ENCODE measurements around the gene PRKRIP1. TPM values are rescaled to one million over a fixed set of nuclear protein-coding genes. Genes with fewer than 3 reads are reported as not detected.

Gene PRKRIP1
- total RNA-seq, 1 experiment from 2014 or later, result 24.9 TPM

DNA sequence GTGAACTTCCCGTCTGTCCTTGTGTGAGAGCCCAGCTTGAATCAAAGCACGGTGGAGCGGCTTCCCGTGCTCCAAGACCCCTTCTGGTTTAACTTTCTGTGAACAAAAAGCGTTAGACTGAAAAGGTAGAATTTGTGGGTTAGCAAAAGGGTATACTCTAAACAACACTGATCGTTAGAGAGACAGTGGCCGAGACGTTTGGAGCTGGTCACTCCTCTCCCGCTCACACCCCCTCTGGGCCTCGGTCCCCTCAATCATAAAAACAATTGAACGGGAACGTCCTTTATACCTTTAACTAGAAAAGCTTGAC lies 502 bp downstream of the PRKRIP1 start:
- Histone ChIP-seq H3K4me1 (ENCODE audit: insufficient read depth, low read length, poor library complexity, severe bottlenecking) (peaks cover 11% of the 10 kb centered on the region), H3K27ac (ENCODE audit: low read depth, low read length, poor library complexity, severe bottlenecking) (peak overlapping the region; percentile 95), H3K4me3 (ENCODE audit: low read depth, low read length, poor library complexity, severe bottlenecking) (peak overlapping the region; percentile 94), H3K36me3 (ENCODE audit: insufficient read depth, low read length, poor library complexity, severe bottlenecking) (peaks cover 28% of the 10 kb centered on the region), H3K9me3 (ENCODE audit: low read depth, low read length, poor library complexity, severe bottlenecking) (no peaks in the 10 kb centered on the region), H3K27me3 (replicated peaks; ENCODE audit: insufficient read depth, low read depth, low read length, poor library complexity) (no peaks in the 10 kb centered on the region)
- TF ChIP-seq EZH2 (IDR thresholded peaks at IDR 0.05; ENCODE audit: borderline replicate concordance, low read depth, low read length, poor library complexity, severe bottlenecking), result no peak
- TF ChIP-seq, protein P1, sequence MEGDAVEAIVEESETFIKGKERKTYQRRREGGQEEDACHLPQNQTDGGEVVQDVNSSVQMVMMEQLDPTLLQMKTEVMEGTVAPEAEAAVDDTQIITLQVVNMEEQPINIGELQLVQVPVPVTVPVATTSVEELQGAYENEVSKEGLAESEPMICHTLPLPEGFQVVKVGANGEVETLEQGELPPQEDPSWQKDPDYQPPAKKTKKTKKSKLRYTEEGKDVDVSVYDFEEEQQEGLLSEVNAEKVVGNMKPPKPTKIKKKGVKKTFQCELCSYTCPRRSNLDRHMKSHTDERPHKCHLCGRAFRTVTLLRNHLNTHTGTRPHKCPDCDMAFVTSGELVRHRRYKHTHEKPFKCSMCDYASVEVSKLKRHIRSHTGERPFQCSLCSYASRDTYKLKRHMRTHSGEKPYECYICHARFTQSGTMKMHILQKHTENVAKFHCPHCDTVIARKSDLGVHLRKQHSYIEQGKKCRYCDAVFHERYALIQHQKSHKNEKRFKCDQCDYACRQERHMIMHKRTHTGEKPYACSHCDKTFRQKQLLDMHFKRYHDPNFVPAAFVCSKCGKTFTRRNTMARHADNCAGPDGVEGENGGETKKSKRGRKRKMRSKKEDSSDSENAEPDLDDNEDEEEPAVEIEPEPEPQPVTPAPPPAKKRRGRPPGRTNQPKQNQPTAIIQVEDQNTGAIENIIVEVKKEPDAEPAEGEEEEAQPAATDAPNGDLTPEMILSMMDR (conservative IDR thresholded peaks at IDR 0.05; ENCODE audit: low read depth, low read length), result no peak
- intact Hi-C loops (cut with micrococcal nuclease; ENCODE audit: unreplicated experiment), result no loop called here
- ChIA-PET CTCF (no interaction called here), POLR2A (ENCODE audit: low non-redundant PET) (interaction anchor here (0.5 to 1.2 kb wide), 2 partner anchors 17 to 47 kb away, joined by 4 to 19 read pairs; no protein-coding TSS in a partner anchor)
- BruUV-seq (replicated peaks), result TSS peak; percentile 40
- DNase-seq (ENCODE audit: low spot score), result no peak

DNA sequence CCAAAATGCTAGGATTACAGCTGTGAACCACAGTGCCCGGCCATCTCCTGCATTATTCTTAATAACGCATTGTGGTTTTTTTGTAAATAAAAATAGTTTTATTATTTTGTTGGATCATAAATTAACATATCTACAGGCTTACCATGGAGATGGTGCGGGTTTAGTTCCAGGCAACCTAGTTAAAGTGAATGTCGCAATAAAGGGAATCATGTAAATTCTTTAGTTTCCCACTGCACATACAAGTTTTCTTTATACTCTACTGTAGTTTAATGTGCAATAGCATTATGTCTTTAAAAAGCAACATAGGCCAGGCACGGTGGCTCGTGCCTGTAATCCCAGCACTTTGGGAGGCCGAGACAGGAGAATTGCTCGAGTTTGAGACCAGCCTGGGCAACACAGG lies 2.4 kb downstream of the PRKRIP1 start:
- intact Hi-C loops (cut with micrococcal nuclease; ENCODE audit: unreplicated experiment), result no loop called here
- no peak for TF ChIP-seq EZH2 (IDR thresholded peaks at IDR 0.05; ENCODE audit: borderline replicate concordance, low read depth, low read length, poor library complexity, severe bottlenecking)
- TF ChIP-seq, protein P1 (conservative IDR thresholded peaks at IDR 0.05; ENCODE audit: low read depth, low read length), result no peak
- no TSS peak for BruUV-seq (replicated peaks)
- Histone ChIP-seq H3K27ac (ENCODE audit: low read depth, low read length, poor library complexity, severe bottlenecking) (no peak overlapping the region), H3K4me3 (ENCODE audit: low read depth, low read length, poor library complexity, severe bottlenecking) (no peak overlapping the region), H3K4me1 (ENCODE audit: insufficient read depth, low read length, poor library complexity, severe bottlenecking) (peaks cover 11% of the 10 kb centered on the region), H3K36me3 (ENCODE audit: insufficient read depth, low read length, poor library complexity, severe bottlenecking) (peaks cover 46% of the 10 kb centered on the region), H3K9me3 (ENCODE audit: low read depth, low read length, poor library complexity, severe bottlenecking) (no peaks in the 10 kb centered on the region), H3K27me3 (replicated peaks; ENCODE audit: insufficient read depth, low read depth, low read length, poor library complexity) (no peaks in the 10 kb centered on the region)
- DNase-seq (ENCODE audit: low spot score), result no peak
- ChIA-PET CTCF (no interaction called here), POLR2A (ENCODE audit: low non-redundant PET) (no interaction called here)

DNA sequence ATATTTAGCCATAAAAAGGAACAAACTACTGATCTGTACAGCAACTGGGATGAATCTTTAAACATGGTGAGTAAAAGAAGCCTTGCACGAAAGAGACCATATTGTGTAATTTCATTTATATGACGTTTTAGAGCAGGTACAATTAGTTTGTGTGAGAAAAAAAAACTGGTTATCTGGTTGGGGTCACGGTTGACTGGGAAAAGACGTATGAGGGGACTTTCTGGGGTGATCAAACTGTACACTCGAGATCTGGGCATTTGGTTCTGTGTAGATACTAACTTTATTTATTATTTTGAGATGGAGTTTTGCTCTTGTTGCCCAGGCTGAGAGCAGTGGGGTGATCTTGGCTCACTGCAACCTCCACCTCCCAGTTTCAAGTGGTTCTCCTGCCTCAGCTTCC lies 4.2 kb downstream of the PRKRIP1 start:
- BruUV-seq (replicated peaks), result no TSS peak
- peaks cover 8% of the 10 kb centered on the region for H3K4me1 ChIP-seq (ENCODE audit: insufficient read depth, low read length, poor library complexity, severe bottlenecking)
- no peaks in the 10 kb centered on the region for H3K9me3 ChIP-seq (ENCODE audit: low read depth, low read length, poor library complexity, severe bottlenecking)
- H3K4me3 ChIP-seq (ENCODE audit: low read depth, low read length, poor library complexity, severe bottlenecking), result no peak overlapping the region
- POLR2A ChIA-PET (ENCODE audit: low non-redundant PET), result no interaction called here
- no peak overlapping the region for H3K27ac ChIP-seq (ENCODE audit: low read depth, low read length, poor library complexity, severe bottlenecking)
- TF ChIP-seq, protein P1 (conservative IDR thresholded peaks at IDR 0.05; ENCODE audit: low read depth, low read length), result no peak
- TF ChIP-seq EZH2 (IDR thresholded peaks at IDR 0.05; ENCODE audit: borderline replicate concordance, low read depth, low read length, poor library complexity, severe bottlenecking), result no peak
- DNase-seq (ENCODE audit: low spot score), result no peak
- intact Hi-C loops (cut with micrococcal nuclease; ENCODE audit: unreplicated experiment), result no loop called here
- CTCF ChIA-PET, result no interaction called here
- H3K36me3 ChIP-seq (ENCODE audit: insufficient read depth, low read length, poor library complexity, severe bottlenecking), result peaks cover 64% of the 10 kb centered on the region
- H3K27me3 ChIP-seq (replicated peaks; ENCODE audit: insufficient read depth, low read depth, low read length, poor library complexity), result no peaks in the 10 kb centered on the region

Measured in A673 (cell line).